ENCODE results near the gene SKP2.

- TF ChIP-seq CTCF (IDR thresholded peaks at IDR 0.05) (no peak), POLR2A (IDR thresholded peaks at IDR 0.05) (no peak)
These were observed 16.8 kb downstream of the SKP2 start for GRCh38 chr5:36168737-36169136.
